A549 (cell line): Measurements from ENCODE around the gene USP24.

ENCODE experiments used
- CBX8 ChIP-seq: fragments of 200-600 bp; sonication (generic); IDR thresholded peaks from 2 replicates; pipeline ENCODE4 v1.6.1; 2016
- EP300 ChIP-seq, 2 experiments: fragments of >200 bp; sonication (Bioruptor Twin); formaldehyde crosslinking; IDR thresholded peaks; 2 replicates in 1 of 2; 3 replicates in 1 of 2; pipeline ENCODE4 v1.6.1; 2016 to 2017
- KDM1A ChIP-seq: fragments of 200-600 bp; sonication (generic); IDR thresholded peaks from 2 replicates; pipeline ENCODE4 v1.6.1; 2016; ENCODE audit warnings: low read depth, mild to moderate bottlenecking
- KDM5A ChIP-seq: fragments of 200-600 bp; sonication (generic); IDR thresholded peaks from 2 replicates; pipeline ENCODE4 v1.6.1; 2016; ENCODE audit warnings: antibody characterized with exemption, mild to moderate bottlenecking
- MAFK ChIP-seq: fragments of 450-650 bp; IDR thresholded peaks from 2 replicates; pipeline ENCODE4 v1.6.1; 2014; ENCODE audit not compliant: partially characterized antibody
- NFE2L2 ChIP-seq: fragments of 150-350 bp; conservative IDR thresholded peaks from 2 replicates; pipeline ENCODE4 v1.6.1; 2014; ENCODE audit warnings: low read length
- POLR2A ChIP-seq: IDR thresholded peaks from 2 replicates; pipeline ENCODE4 v1.6.1; 2012; ENCODE audit warnings: mild to moderate bottlenecking, low read length
- RAD21 ChIP-seq, 2 experiments: fragments of >200 bp in 1 of 2; sonication (Bioruptor Twin) in 1 of 2; formaldehyde crosslinking in 1 of 2; IDR thresholded peaks in 1 of 2; conservative IDR thresholded peaks in 1 of 2; 2 replicates in 1 of 2; 3 replicates in 1 of 2; pipeline ENCODE4 v1.6.1; 2012 to 2018; ENCODE audit warnings: inconsistent platforms in 1 of 2
- RNF2 ChIP-seq: fragments of 200-600 bp; sonication (generic); IDR thresholded peaks from 2 replicates; pipeline ENCODE4 v1.6.1; 2016; ENCODE audit warnings: low read depth, mild to moderate bottlenecking, antibody characterized with exemption, moderate library complexity, borderline replicate concordance
- TF ChIP-seq, protein P1 (sequence below): fragments of >200 bp; sonication (Bioruptor Twin); formaldehyde crosslinking; IDR thresholded peaks from 3 replicates; pipeline ENCODE4 v1.5.1; 2016
- TF ChIP-seq, protein P2 (sequence below): fragments of 250-450 bp; sonication (Bioruptor Pico); IDR thresholded peaks from 2 replicates; pipeline ENCODE4 v1.5.0; 2021; ENCODE audit warnings: mild to moderate bottlenecking, moderate library complexity, borderline replicate concordance
- TF ChIP-seq, protein P3 (sequence below): fragments of 200-600 bp; sonication (generic); IDR thresholded peaks from 2 replicates; pipeline ENCODE4 v1.6.1; 2016; ENCODE audit warnings: antibody characterized with exemption, mild to moderate bottlenecking, moderate library complexity
- TF ChIP-seq, protein P4 (sequence below): fragments of 150-350 bp; IDR thresholded peaks from 2 replicates; pipeline ENCODE4 v1.6.1; 2014; ENCODE audit warnings: low read depth, mild to moderate bottlenecking, low read length
- TF ChIP-seq, protein P5 (sequence below): IDR thresholded peaks from 2 replicates; pipeline ENCODE4 v1.6.1; 2012

DNA sequence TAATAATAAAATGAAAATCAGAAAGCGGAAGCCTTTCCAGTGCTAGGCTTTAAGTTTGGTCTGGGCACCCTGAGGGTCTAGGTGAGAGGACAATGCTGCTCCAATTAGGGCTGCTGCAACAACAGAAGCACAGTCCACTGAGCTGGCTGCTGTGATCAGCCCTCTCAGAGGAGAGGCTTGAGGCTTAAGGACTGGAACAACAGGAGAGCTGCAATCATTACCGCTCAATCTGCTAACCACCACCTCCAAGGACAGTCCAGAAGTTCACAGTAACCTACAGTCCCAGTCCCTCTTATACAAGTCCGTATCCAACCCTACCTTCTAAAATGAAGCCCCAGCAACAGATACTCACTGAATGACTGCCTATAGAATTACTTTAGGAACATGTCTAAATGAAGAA is 62.1 kb downstream of the USP24 start:
- TF ChIP-seq RAD21 (conservative IDR thresholded peaks at IDR 0.05 in 1 of 2, IDR thresholded peaks at IDR 0.05 in 1 of 2) (no peak), POLR2A (no peak), CBX8 (no peak), KDM5A (no peak), MAFK (no peak), RNF2 (no peak), NFE2L2 (no peak), KDM1A (no peak), EP300 (IDR thresholded peaks at IDR 0.05) (no peak)
- TF ChIP-seq, protein P1, sequence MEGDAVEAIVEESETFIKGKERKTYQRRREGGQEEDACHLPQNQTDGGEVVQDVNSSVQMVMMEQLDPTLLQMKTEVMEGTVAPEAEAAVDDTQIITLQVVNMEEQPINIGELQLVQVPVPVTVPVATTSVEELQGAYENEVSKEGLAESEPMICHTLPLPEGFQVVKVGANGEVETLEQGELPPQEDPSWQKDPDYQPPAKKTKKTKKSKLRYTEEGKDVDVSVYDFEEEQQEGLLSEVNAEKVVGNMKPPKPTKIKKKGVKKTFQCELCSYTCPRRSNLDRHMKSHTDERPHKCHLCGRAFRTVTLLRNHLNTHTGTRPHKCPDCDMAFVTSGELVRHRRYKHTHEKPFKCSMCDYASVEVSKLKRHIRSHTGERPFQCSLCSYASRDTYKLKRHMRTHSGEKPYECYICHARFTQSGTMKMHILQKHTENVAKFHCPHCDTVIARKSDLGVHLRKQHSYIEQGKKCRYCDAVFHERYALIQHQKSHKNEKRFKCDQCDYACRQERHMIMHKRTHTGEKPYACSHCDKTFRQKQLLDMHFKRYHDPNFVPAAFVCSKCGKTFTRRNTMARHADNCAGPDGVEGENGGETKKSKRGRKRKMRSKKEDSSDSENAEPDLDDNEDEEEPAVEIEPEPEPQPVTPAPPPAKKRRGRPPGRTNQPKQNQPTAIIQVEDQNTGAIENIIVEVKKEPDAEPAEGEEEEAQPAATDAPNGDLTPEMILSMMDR: no peak
- TF ChIP-seq, protein P2, sequence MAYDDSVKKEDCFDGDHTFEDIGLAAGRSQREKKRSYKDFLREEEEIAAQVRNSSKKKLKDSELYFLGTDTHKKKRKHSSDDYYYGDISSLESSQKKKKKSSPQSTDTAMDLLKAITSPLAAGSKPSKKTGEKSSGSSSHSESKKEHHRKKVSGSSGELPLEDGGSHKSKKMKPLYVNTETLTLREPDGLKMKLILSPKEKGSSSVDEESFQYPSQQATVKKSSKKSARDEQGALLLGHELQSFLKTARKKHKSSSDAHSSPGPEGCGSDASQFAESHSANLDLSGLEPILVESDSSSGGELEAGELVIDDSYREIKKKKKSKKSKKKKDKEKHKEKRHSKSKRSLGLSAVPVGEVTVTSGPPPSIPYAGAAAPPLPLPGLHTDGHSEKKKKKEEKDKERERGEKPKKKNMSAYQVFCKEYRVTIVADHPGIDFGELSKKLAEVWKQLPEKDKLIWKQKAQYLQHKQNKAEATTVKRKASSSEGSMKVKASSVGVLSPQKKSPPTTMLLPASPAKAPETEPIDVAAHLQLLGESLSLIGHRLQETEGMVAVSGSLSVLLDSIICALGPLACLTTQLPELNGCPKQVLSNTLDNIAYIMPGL (CRISPR knock-in tag): no peak
- TF ChIP-seq, protein P3, sequence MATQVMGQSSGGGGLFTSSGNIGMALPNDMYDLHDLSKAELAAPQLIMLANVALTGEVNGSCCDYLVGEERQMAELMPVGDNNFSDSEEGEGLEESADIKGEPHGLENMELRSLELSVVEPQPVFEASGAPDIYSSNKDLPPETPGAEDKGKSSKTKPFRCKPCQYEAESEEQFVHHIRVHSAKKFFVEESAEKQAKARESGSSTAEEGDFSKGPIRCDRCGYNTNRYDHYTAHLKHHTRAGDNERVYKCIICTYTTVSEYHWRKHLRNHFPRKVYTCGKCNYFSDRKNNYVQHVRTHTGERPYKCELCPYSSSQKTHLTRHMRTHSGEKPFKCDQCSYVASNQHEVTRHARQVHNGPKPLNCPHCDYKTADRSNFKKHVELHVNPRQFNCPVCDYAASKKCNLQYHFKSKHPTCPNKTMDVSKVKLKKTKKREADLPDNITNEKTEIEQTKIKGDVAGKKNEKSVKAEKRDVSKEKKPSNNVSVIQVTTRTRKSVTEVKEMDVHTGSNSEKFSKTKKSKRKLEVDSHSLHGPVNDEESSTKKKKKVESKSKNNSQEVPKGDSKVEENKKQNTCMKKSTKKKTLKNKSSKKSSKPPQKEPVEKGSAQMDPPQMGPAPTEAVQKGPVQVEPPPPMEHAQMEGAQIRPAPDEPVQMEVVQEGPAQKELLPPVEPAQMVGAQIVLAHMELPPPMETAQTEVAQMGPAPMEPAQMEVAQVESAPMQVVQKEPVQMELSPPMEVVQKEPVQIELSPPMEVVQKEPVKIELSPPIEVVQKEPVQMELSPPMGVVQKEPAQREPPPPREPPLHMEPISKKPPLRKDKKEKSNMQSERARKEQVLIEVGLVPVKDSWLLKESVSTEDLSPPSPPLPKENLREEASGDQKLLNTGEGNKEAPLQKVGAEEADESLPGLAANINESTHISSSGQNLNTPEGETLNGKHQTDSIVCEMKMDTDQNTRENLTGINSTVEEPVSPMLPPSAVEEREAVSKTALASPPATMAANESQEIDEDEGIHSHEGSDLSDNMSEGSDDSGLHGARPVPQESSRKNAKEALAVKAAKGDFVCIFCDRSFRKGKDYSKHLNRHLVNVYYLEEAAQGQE: no peak
- TF ChIP-seq, protein P4, sequence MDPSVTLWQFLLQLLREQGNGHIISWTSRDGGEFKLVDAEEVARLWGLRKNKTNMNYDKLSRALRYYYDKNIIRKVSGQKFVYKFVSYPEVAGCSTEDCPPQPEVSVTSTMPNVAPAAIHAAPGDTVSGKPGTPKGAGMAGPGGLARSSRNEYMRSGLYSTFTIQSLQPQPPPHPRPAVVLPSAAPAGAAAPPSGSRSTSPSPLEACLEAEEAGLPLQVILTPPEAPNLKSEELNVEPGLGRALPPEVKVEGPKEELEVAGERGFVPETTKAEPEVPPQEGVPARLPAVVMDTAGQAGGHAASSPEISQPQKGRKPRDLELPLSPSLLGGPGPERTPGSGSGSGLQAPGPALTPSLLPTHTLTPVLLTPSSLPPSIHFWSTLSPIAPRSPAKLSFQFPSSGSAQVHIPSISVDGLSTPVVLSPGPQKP: no peak
- TF ChIP-seq, protein P5, sequence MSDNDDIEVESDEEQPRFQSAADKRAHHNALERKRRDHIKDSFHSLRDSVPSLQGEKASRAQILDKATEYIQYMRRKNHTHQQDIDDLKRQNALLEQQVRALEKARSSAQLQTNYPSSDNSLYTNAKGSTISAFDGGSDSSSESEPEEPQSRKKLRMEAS: no peak
